ENCODE measurements around the gene OSBPL3.

DNA sequence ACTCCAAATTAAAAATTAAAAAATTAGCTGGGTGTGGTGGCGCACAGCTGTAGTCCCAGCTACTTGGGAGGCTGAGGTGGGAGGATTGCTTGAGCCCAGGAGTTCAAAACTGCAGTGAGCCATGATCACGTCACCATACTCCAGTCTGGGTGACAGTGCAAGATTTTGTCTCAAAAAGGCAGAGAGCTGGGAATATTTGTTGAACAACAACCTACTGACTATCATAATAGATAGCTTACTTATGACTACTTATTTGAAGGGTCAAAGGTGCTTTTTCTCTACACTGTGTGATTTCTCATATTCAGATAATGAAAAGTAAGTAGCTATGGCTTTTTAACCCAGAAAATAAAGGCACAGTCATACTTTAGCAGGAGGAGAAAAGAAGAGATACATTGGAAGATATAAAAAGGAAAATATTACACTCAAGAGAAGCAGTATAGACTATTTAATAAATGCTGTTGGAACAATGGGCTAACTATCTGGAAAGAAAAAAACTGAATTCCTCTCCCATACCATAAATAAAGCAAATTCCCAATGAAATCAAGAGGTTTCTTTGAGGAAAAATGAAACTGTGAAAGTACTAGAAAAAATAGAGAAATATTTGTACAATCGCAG is 229.4 kb downstream of the OSBPL3 start:
- TF ChIP-seq, protein P1, sequence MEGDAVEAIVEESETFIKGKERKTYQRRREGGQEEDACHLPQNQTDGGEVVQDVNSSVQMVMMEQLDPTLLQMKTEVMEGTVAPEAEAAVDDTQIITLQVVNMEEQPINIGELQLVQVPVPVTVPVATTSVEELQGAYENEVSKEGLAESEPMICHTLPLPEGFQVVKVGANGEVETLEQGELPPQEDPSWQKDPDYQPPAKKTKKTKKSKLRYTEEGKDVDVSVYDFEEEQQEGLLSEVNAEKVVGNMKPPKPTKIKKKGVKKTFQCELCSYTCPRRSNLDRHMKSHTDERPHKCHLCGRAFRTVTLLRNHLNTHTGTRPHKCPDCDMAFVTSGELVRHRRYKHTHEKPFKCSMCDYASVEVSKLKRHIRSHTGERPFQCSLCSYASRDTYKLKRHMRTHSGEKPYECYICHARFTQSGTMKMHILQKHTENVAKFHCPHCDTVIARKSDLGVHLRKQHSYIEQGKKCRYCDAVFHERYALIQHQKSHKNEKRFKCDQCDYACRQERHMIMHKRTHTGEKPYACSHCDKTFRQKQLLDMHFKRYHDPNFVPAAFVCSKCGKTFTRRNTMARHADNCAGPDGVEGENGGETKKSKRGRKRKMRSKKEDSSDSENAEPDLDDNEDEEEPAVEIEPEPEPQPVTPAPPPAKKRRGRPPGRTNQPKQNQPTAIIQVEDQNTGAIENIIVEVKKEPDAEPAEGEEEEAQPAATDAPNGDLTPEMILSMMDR (IDR thresholded peaks at IDR 0.05): no peak
- TF ChIP-seq EZH2 (IDR thresholded peaks at IDR 0.05; ENCODE audit: borderline replicate concordance, insufficient read depth, low read depth, low read length, poor library complexity, severe bottlenecking): no peak

Data from B cell (primary cell).